Caco-2 (cell line): Measurements from ENCODE around the gene TSPAN14. TPM values are rescaled to one million over a fixed set of nuclear protein-coding genes. Genes with fewer than 3 reads are reported as not detected.

ENCODE experiments used
- BruUV-seq: library from RNA; stranded (reverse); fragments of 400-500 nt; replicated peaks from 2 replicates; lab custom pipeline; 2021; lab: Mats Ljungman, UMichigan
- CTCF ChIA-PET: fragments of 300-600 bp; sonication (Branson Sonifier 250); formaldehyde crosslinking; loops from one replicate; lab custom pipeline; 2022; ENCODE audit warnings: antibody characterized with exemption; lab: Charles Lee
- POLR2A ChIA-PET: fragments of 300-600 bp; sonication (Branson Sonifier 250); formaldehyde crosslinking; loops from one replicate; lab custom pipeline; 2022; ENCODE audit warnings: antibody characterized with exemption; lab: Charles Lee
- DNase-seq, 2 experiments: peaks; one replicate each; pipeline versions ENCODE4 v3.0.0 to v3.0.0-alpha.2; 2020 to 2022
- H3K27me3 ChIP-seq: replicated peaks from 2 replicates; pipeline ENCODE4 v1.6.0; 2011; ENCODE audit warnings: low read length; ENCODE audit not compliant: control insufficient read depth, insufficient read depth
- H3K36me3 ChIP-seq: 2 replicates; pipeline ENCODE4 v1.5.1; 2011; ENCODE audit warnings: low read length; ENCODE audit not compliant: control insufficient read depth, insufficient read depth
- H3K4me1 ChIP-seq: fragments of 250-450 bp; sonication (Bioruptor Pico); 2 replicates; pipeline ENCODE4 v1.5.1; 2020; ENCODE audit warnings: mild to moderate bottlenecking
- H3K4me3 ChIP-seq: 2 replicates; pipeline ENCODE4 v1.5.1; 2011; ENCODE audit warnings: low read depth, mild to moderate bottlenecking, control low read depth, low read length
- H3K9me3 ChIP-seq: fragments of 250-450 bp; sonication (Bioruptor Pico); 2 replicates; pipeline ENCODE4 v1.5.1; 2020; ENCODE audit warnings: mild to moderate bottlenecking, moderate library complexity
- H3K27ac Mint-ChIP-seq: one replicate; pipeline ENCODE4 v1.8.0; 2022; ENCODE audit warnings: mixed read lengths; ENCODE audit not compliant: unreplicated experiment
- H3K27me3 Mint-ChIP-seq: one replicate; pipeline ENCODE4 v1.8.0; 2022; ENCODE audit warnings: mixed read lengths; ENCODE audit not compliant: insufficient read depth, unreplicated experiment
- H3K36me3 Mint-ChIP-seq: one replicate; pipeline ENCODE4 v1.8.0; 2022; ENCODE audit warnings: mild to moderate bottlenecking, mixed read lengths; ENCODE audit not compliant: insufficient read depth, unreplicated experiment
- H3K4me1 Mint-ChIP-seq: one replicate; pipeline ENCODE4 v1.8.0; 2022; ENCODE audit warnings: low read depth, mixed read lengths; ENCODE audit not compliant: unreplicated experiment
- H3K4me3 Mint-ChIP-seq: one replicate; pipeline ENCODE4 v1.8.0; 2022; ENCODE audit warnings: mild to moderate bottlenecking, moderate library complexity, mixed read lengths; ENCODE audit not compliant: unreplicated experiment
- H3K9me3 Mint-ChIP-seq: one replicate; pipeline ENCODE4 v1.8.0; 2022; ENCODE audit warnings: mixed read lengths; ENCODE audit not compliant: unreplicated experiment
- CTCF ChIP-seq, 2 experiments: fragments of 200-600 bp in 1 of 2; IDR thresholded peaks; 1 replicate in 1 of 2; 2 replicates in 1 of 2; pipeline versions ENCODE4 v1.5.1 to v1.8.0; 2011 to 2022; ENCODE audit warnings: antibody characterized with exemption in 1 of 2, control low read depth in 1 of 2, inconsistent platforms in 1 of 2, low read depth in 1 of 2, low read length in 1 of 2, mild to moderate bottlenecking in 1 of 2, moderate library complexity in 1 of 2; ENCODE audit not compliant: insufficient read depth in 1 of 2, severe bottlenecking in 1 of 2, unreplicated experiment in 1 of 2
- intact Hi-C: fragments of 100-400 bp; cut with micrococcal nuclease; formaldehyde crosslinking; loops from one replicate; pipeline ENCODE4 v1.10.0; 2022; ENCODE audit not compliant: unreplicated experiment
- total RNA-seq: library from RNA; stranded (reverse); gene quantifications from 2 replicates; pipeline ENCODE4 v1.2.3, GENCODE V29; 2022

Gene TSPAN14
- total RNA-seq, 1 experiment from 2014 or later, result 140 TPM

GRCh38 chr10:80529604-80530003, 75.5 kb downstream of the TSPAN14 start:
- Mint-ChIP-seq H3K36me3 (peaks cover 38% of the 10 kb centered on the region), H3K4me1 (peaks cover 10% of the 10 kb centered on the region), H3K9me3 (no peaks in the 10 kb centered on the region), H3K27me3 (no peaks in the 10 kb centered on the region), H3K4me3 (no peak overlapping the region), H3K27ac (peak overlapping the region; percentile 12)
- H3K4me1 ChIP-seq, result peaks cover 20% of the 10 kb centered on the region; the same call in 1 of the 2 replicates
- BruUV-seq, result no TSS peak
- no peak for DNase-seq
- H3K9me3 ChIP-seq, result no peaks in the 10 kb centered on the region
- POLR2A ChIA-PET, result no interaction called here
- intact Hi-C loops, result loop anchor here (1.0 kb wide), 1 partner anchor 85 kb away; no protein-coding TSS in a partner anchor
- no peaks in the 10 kb centered on the region for H3K36me3 ChIP-seq
- H3K4me3 ChIP-seq, result no peak overlapping the region
- TF ChIP-seq CTCF (IDR thresholded peaks at IDR 0.05; ENCODE audit: insufficient read depth in 1 of 2, low read depth in 1 of 2, low read length in 1 of 2, severe bottlenecking in 1 of 2, unreplicated experiment in 1 of 2), result no peak
- CTCF ChIA-PET, result no interaction called here
- no peaks in the 10 kb centered on the region for H3K27me3 ChIP-seq

GRCh38 chr10:80530251-80530650, 76.1 kb downstream of the TSPAN14 start:
- no peaks in the 10 kb centered on the region for H3K9me3 Mint-ChIP-seq
- H3K36me3 ChIP-seq, result no peaks in the 10 kb centered on the region
- H3K36me3 Mint-ChIP-seq, result peaks cover 34% of the 10 kb centered on the region
- POLR2A ChIA-PET, result no interaction called here
- TF ChIP-seq CTCF (IDR thresholded peaks at IDR 0.05; ENCODE audit: insufficient read depth in 1 of 2, low read depth in 1 of 2, low read length in 1 of 2, severe bottlenecking in 1 of 2, unreplicated experiment in 1 of 2), result peak in 1 of 2 experiments; percentile 23
- H3K4me3 ChIP-seq, result no peak overlapping the region
- H3K27me3 Mint-ChIP-seq, result no peaks in the 10 kb centered on the region
- intact Hi-C loops, result loop anchor here (1.0 kb wide), 1 partner anchor 86 kb away; no protein-coding TSS in a partner anchor
- peak in 1 of 2 experiments; percentile 43 for DNase-seq
- peaks cover 10% of the 10 kb centered on the region for H3K4me1 Mint-ChIP-seq
- H3K4me1 ChIP-seq, result peaks cover 20% of the 10 kb centered on the region; the same call in 1 of the 2 replicates
- CTCF ChIA-PET, result no interaction called here
- no peaks in the 10 kb centered on the region for H3K9me3 ChIP-seq
- no peaks in the 10 kb centered on the region for H3K27me3 ChIP-seq
- BruUV-seq, result no TSS peak
- no peak overlapping the region for H3K4me3 Mint-ChIP-seq
- peak overlapping the region; percentile 12 for H3K27ac Mint-ChIP-seq

GRCh38 chr10:80530816-80531215, 76.7 kb downstream of the TSPAN14 start:
- no peak for TF ChIP-seq CTCF (IDR thresholded peaks at IDR 0.05; ENCODE audit: insufficient read depth in 1 of 2, low read depth in 1 of 2, low read length in 1 of 2, severe bottlenecking in 1 of 2, unreplicated experiment in 1 of 2)
- Histone ChIP-seq H3K36me3 (no peaks in the 10 kb centered on the region), H3K27me3 (no peaks in the 10 kb centered on the region), H3K4me1 (peaks cover 16% of the 10 kb centered on the region; the same call in 1 of the 2 replicates), H3K9me3 (no peaks in the 10 kb centered on the region), H3K4me3 (no peak overlapping the region)
- DNase-seq, result no peak
- Mint-ChIP-seq H3K9me3 (no peaks in the 10 kb centered on the region), H3K36me3 (peaks cover 34% of the 10 kb centered on the region), H3K27ac (no peak overlapping the region), H3K4me3 (no peak overlapping the region), H3K4me1 (peaks cover 7% of the 10 kb centered on the region), H3K27me3 (no peaks in the 10 kb centered on the region)
- ChIA-PET POLR2A (no interaction called here), CTCF (no interaction called here)
- intact Hi-C loops, result loop anchor here (1.0 kb wide), 1 partner anchor 87 kb away; no protein-coding TSS in a partner anchor
- BruUV-seq, result no TSS peak
